SK-N-MC (cell line): ENCODE data around the gene CDC40.

Experiments used
- EZH2 ChIP-seq: fragments of 200-600 bp; sonication (generic); IDR thresholded peaks from one replicate; pipeline ENCODE4 v1.6.1; 2017; ENCODE audit warnings: antibody characterized with exemption
- POLR2AphosphoS5 ChIP-seq: IDR thresholded peaks from 2 replicates; pipeline ENCODE4 v1.6.1; 2012; ENCODE audit warnings: mild to moderate bottlenecking, low read depth, low read length, borderline replicate concordance

DNA sequence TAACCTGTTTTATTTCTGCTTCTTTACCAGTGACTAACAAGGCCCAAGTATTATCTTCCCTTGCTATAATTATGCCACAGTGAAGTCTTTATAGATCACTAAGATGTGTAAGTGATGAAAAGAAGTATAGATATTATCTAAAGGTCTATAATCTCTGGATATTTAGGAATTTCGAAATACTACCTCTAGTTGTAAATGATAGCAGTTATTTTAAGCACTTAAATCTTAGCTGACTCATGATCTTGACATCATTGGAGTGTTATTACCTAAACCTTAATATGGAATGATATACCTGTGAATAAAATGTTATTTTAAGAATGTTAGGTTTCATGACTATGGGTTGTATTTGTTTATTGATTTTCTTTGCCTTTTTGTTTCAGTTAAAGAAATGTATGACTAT, 31.5 kb downstream of the CDC40 start:
- TF ChIP-seq EZH2: no peak
- TF ChIP-seq POLR2AphosphoS5: no peak
